Breast epithelium (tissue), 4 donors: Measurements from ENCODE around the gene HSF4. TPM values are rescaled to one million over a fixed set of nuclear protein-coding genes. Genes with fewer than 3 reads are reported as not detected.

Experiments
- DNase-seq, 2 donors: peaks; one replicate each; pipeline ENCODE4 v3.0.0-alpha.2; 2019; ENCODE audit warnings: low spot score in 2 of 2
- H3K27ac ChIP-seq, 2 donors: fragments of 200-600 bp; sonication (generic) in 1 of 2; one replicate each; pipeline ENCODE4 v1.5.1; 2016 to 2019; ENCODE audit warnings: mild to moderate bottlenecking in 1 of 2
- H3K27me3 ChIP-seq, 2 donors: fragments of 200-600 bp; sonication (generic) in 1 of 2; one replicate each; pipeline versions ENCODE4 v1.5.1 to v1.6.0; 2017 to 2019; ENCODE audit warnings: control low read depth in 1 of 2, mild to moderate bottlenecking in 1 of 2
- H3K36me3 ChIP-seq: fragments of 200-600 bp; one replicate; pipeline ENCODE4 v1.5.1; 2019
- H3K4me1 ChIP-seq, 2 donors: fragments of 200-600 bp; sonication (generic); one replicate each; pipeline ENCODE4 v1.5.1; 2016 to 2019; ENCODE audit warnings: control low read depth in 1 of 2
- H3K4me3 ChIP-seq, 3 donors: fragments of 200-600 bp; sonication (generic); 1 replicate in 2 of 3; 2 replicates in 1 of 3; pipeline ENCODE4 v1.5.1; 2016 to 2019; ENCODE audit warnings: mild to moderate bottlenecking in 3 of 3, moderate library complexity in 2 of 3
- H3K9me3 ChIP-seq, 2 donors: fragments of 200-600 bp; sonication (generic) in 1 of 2; one replicate each; pipeline ENCODE4 v1.5.1; 2016 to 2019; ENCODE audit warnings: control low read depth in 1 of 2
- POLR2A ChIP-seq: fragments of 450-650 bp; IDR thresholded peaks from one replicate; pipeline ENCODE4 v1.6.1; 2016; ENCODE audit warnings: antibody characterized with exemption, mild to moderate bottlenecking, moderate library complexity
- POLR2AphosphoS5 ChIP-seq, 3 donors: sonication (generic); formaldehyde crosslinking; IDR thresholded peaks; one replicate each; pipeline ENCODE4 v1.6.1; 2017; ENCODE audit warnings: antibody characterized with exemption in 3 of 3
- intact Hi-C: fragments of 100-400 bp; cut with DNase I; formaldehyde crosslinking; loops from one replicate; pipeline ENCODE4 v1.15.1; 2023; ENCODE audit warnings: low total_unique reads
- total RNA-seq, 3 donors: library from RNA; depleted of rRNA; stranded (reverse); fragments of >200 nt; gene quantifications; one replicate each; pipeline ENCODE4 v1.1.0, GENCODE V29; 2016
- TF ChIP-seq, protein P1 (sequence below), 3 donors: fragments of 450-650 bp; IDR thresholded peaks; one replicate each; pipeline ENCODE4 v1.5.1; 2016 to 2017; ENCODE audit warnings: antibody characterized with exemption in 3 of 3, mild to moderate bottlenecking in 3 of 3, moderate library complexity in 3 of 3

The HSF4 gene
- total RNA-seq, 3 donors from 2014 or later, result 46.9 to 113 (median 62.5) TPM

DNA sequence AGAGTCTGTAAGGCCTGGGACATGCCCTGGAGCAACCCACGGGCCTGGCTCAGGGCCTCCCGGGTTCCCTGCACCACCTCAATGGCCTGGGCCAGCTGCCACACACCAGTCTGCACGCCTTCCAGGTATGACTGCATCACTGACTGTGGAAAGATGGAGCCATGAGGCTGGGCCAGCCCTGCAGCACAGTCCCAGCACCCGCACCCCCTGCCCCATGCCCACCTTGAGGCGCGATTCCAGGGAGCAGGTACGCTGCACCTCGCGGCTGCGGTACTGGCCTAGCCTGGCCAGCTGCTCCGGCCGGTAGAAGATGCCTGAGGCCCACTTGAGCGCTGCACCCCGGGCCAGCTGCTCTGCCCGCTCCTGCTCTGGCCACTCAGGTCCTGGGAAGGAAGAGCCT, 24.3 kb downstream of the HSF4 start:
- Histone ChIP-seq H3K4me3 (no peak overlapping the region), H3K9me3 (no peaks in the 10 kb centered on the region), H3K27me3 (no peaks in the 10 kb centered on the region), H3K4me1 (peaks cover 13 to 22% of the 10 kb centered on the region in 2 donors), H3K27ac (no peak overlapping the region), H3K36me3 (no peaks in the 10 kb centered on the region)
- intact Hi-C loops, result no loop called here
- no peak for TF ChIP-seq POLR2A
- TF ChIP-seq POLR2AphosphoS5 (IDR thresholded peaks at IDR 0.05), result no peak
- TF ChIP-seq, protein P1, sequence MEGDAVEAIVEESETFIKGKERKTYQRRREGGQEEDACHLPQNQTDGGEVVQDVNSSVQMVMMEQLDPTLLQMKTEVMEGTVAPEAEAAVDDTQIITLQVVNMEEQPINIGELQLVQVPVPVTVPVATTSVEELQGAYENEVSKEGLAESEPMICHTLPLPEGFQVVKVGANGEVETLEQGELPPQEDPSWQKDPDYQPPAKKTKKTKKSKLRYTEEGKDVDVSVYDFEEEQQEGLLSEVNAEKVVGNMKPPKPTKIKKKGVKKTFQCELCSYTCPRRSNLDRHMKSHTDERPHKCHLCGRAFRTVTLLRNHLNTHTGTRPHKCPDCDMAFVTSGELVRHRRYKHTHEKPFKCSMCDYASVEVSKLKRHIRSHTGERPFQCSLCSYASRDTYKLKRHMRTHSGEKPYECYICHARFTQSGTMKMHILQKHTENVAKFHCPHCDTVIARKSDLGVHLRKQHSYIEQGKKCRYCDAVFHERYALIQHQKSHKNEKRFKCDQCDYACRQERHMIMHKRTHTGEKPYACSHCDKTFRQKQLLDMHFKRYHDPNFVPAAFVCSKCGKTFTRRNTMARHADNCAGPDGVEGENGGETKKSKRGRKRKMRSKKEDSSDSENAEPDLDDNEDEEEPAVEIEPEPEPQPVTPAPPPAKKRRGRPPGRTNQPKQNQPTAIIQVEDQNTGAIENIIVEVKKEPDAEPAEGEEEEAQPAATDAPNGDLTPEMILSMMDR (IDR thresholded peaks at IDR 0.05), result no peak
- DNase-seq, result no peak

DNA sequence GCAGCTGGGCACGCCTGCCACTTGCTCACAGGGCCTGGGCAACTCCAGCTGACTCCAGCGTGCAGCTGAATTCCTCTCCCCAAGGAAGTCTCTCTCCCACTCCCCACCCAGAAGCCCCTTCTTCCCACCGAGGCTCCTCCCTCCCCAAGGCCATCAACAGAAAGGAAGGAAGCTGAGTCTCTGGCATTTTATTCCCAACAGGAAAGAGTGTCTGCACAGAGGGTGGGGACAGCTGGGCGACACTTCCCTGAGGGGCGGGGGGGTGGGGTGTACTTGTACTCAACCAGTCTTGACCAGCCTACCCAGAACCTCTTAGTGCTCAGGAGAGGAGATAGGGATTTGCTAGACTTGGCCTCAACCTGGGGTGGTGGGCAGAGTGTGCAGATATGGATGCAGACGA, 25.5 kb downstream of the HSF4 start, which contains the start of gene EXOC3L1:
TSS of gene EXOC3L1 (minus strand) at position 96 of the 400 bp plus-strand sequence. CDS start 460 bp downstream, outside the sequence.
- intact Hi-C loops, result no loop called here

DNA sequence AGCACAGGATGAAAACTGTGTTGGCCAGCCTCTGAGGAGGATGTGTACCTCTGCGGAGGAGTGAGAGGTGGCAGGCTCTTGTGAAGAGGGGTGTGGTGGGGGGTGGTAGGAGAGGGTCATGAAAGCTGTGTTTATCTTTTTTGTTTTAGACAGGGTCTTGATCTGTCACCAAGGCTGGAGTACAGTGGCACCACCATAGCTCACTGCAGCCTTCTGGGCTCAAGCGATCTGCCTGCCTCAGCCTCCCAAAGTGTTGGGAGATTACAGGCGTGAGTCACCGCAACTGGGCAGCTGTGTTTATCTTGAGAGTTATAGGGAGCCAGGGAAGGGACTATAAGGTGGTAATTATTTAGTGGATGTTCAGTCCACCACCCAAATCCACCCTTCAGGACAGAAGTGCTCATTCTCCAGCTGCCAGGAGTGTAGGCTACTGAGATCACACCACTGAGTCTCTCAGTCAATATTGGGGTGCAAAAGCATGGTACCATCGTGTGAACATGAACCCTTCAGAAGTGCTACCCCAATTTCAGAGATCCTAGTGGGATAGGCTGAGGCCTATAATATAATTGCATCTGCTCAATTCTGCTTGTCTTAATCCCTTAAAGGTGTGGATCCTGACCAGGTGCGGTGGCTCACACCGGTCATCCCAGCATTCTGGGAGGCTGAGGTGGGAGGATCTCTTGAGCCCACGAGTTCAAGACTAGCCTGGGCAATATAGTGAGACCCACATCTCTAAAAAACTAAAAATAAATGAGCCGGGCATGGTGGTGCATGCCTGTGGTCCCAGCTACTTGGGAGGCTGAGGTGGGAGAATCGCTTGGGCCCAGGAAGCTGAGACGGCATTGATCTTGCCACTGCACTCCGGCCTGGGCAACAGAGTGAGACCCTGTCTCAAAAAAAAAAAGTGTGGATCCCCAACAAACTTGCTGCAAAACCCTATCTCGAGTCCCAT, 26.2 kb downstream of the HSF4 start:
- no peaks in the 10 kb centered on the region for H3K27me3 ChIP-seq
- no peaks in the 10 kb centered on the region for H3K36me3 ChIP-seq
- no peak for DNase-seq
- TF ChIP-seq, protein P1 (IDR thresholded peaks at IDR 0.05), result no peak
- TF ChIP-seq POLR2A (no peak), POLR2AphosphoS5 (IDR thresholded peaks at IDR 0.05) (no peak)
- peaks cover 6 to 15% of the 10 kb centered on the region in 2 donors for H3K4me1 ChIP-seq
- H3K27ac ChIP-seq, result no peak overlapping the region
- H3K4me3 ChIP-seq, result no peak overlapping the region
- intact Hi-C loops, result no loop called here
- H3K9me3 ChIP-seq, result no peaks in the 10 kb centered on the region

More for the DNA sequence above, 25.5 kb downstream of the HSF4 start, which contains the start of gene EXOC3L1:
- TF ChIP-seq, protein P1 (IDR thresholded peaks at IDR 0.05), result no peak
- TF ChIP-seq POLR2A, result no peak
- TF ChIP-seq POLR2AphosphoS5 (IDR thresholded peaks at IDR 0.05), result no peak
- no peaks in the 10 kb centered on the region for H3K9me3 ChIP-seq
- H3K4me1 ChIP-seq, result peaks cover 9 to 17% of the 10 kb centered on the region in 2 donors
- H3K27me3 ChIP-seq, result no peaks in the 10 kb centered on the region
- peak within 1 kb of the TSS in 1 of 3 donors; percentile 39 for H3K4me3 ChIP-seq
- DNase-seq, result no peak
- H3K27ac ChIP-seq, result no peak within 1 kb of the TSS
- H3K36me3 ChIP-seq, result no peaks in the 10 kb centered on the region

DNA sequence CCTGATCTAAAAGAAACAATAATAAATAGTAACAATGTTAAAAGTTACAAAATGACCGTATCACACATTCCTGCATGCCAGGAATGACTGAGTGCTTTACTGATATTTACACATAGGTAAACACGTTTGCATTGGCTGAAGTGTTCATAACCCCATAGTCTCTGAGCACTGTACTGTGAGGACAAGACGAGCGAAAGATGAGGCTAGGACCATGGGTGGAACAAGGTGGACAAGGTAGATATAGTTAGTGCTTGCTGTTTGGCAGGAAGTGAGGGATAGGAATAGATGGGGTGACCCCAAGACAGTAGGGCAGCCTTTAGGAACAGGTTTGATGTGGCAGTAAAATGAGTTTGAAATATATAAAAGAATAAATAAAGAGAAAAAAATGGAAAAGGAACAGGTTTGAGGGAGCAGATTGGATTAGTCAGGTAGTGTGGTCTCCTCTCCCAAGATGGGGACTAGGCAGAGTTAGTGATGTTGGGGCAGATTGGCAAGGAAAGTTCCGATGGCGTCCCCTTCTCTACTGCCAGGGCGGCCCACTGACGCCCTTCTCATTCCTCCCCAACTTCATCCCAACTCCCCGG, 27.0 kb downstream of the HSF4 start:
- Histone ChIP-seq H3K9me3 (no peaks in the 10 kb centered on the region), H3K4me3 (peak overlapping the region in 2 of 3 donors; percentile 85 to 93), H3K27ac (no peak overlapping the region), H3K4me1 (peaks cover 5 to 15% of the 10 kb centered on the region in 2 donors), H3K36me3 (no peaks in the 10 kb centered on the region), H3K27me3 (no peaks in the 10 kb centered on the region)
- TF ChIP-seq, protein P1 (IDR thresholded peaks at IDR 0.05), result no peak
- no peak for TF ChIP-seq POLR2A
- TF ChIP-seq POLR2AphosphoS5 (IDR thresholded peaks at IDR 0.05), result no peak
- no peak for DNase-seq
- intact Hi-C loops, result no loop called here
